Transverse colon (tissue), 4 donors: Measurements from ENCODE around the gene RAMP3. TPM values are rescaled to one million over a fixed set of nuclear protein-coding genes. Genes with fewer than 3 reads are reported as not detected.

Experiments
- DNase-seq: peaks from one replicate; pipeline ENCODE4 v3.0.0-alpha.2; 2019
- H3K27ac ChIP-seq, 4 donors: fragments of 200-600 bp; sonication (generic); 2 replicates each; pipeline ENCODE4 v1.5.1; 2016 to 2018; ENCODE audit warnings: inconsistent platforms in 4 of 4
- H3K27me3 ChIP-seq: fragments of 200-600 bp; sonication (generic); 2 replicates; pipeline ENCODE4 v1.5.1; 2017; ENCODE audit warnings: inconsistent platforms
- H3K36me3 ChIP-seq, 4 donors: fragments of 200-600 bp; sonication (generic); 2 replicates each; pipeline ENCODE4 v1.5.1; 2017 to 2019; ENCODE audit warnings: inconsistent platforms in 4 of 4
- H3K4me1 ChIP-seq, 4 donors: fragments of 200-600 bp; sonication (generic); 2 replicates each; pipeline ENCODE4 v1.5.1; 2017 to 2020; ENCODE audit warnings: inconsistent platforms in 4 of 4
- H3K4me3 ChIP-seq, 4 donors: fragments of 200-600 bp; sonication (generic); 1 replicate in 1 of 4; 2 replicates in 3 of 4; pipeline versions ENCODE4 v1.5.1 to v1.6.1; 2017 to 2019; ENCODE audit warnings: inconsistent platforms in 4 of 4
- H3K9me3 ChIP-seq, 2 donors: fragments of 200-600 bp; sonication (generic); 2 replicates each; pipeline ENCODE4 v1.5.1; 2017 to 2019; ENCODE audit warnings: inconsistent platforms in 2 of 2
- EP300 ChIP-seq: sonication (generic); formaldehyde crosslinking; IDR thresholded peaks from one replicate; pipeline ENCODE4 v1.6.1; 2017; ENCODE audit warnings: antibody characterized with exemption, low read depth
- POLR2A ChIP-seq: fragments of 450-650 bp; IDR thresholded peaks from one replicate; pipeline ENCODE4 v1.6.1; 2016; ENCODE audit warnings: antibody characterized with exemption, mild to moderate bottlenecking, moderate library complexity
- POLR2AphosphoS5 ChIP-seq, 3 donors: sonication (generic); formaldehyde crosslinking; IDR thresholded peaks; one replicate each; pipeline ENCODE4 v1.6.1; 2016; ENCODE audit warnings: antibody characterized with exemption in 3 of 3
- WGBS, 2 donors: methylation state at CpG; one replicate each; pipeline ENCODE4 v1.1.5; 2018; ENCODE audit warnings: low coverage in 1 of 2; 5-methylcytosine and 5-hydroxymethylcytosine counted together
- in situ Hi-C, 4 donors: fragments of 200-750 bp; cut with MboI; loops; one replicate each; pipeline versions ENCODE4 v1.15.0 to v1.15.1; 2017; ENCODE audit warnings: low sequenced_read_pairs in 3 of 4, low pct_ligation_motif_present in 1 of 4, low pct_unique_long_range_greater_than_20kb in 1 of 4
- intact Hi-C: fragments of 100-400 bp; cut with DNase I; formaldehyde crosslinking; loops from one replicate; pipeline ENCODE4 v1.15.1; 2023; ENCODE audit warnings: low total_unique reads
- total RNA-seq, 4 donors: library from RNA; depleted of rRNA; stranded (reverse); fragments of >200 nt; gene quantifications; one replicate each; pipeline ENCODE4 v1.1.0, GENCODE V29; 2016
- TF ChIP-seq, protein P1 (sequence below), 5 experiments: fragments of 200-600 bp in 3 of 5; fragments of 450-650 bp in 2 of 5; sonication (generic) in 3 of 5; IDR thresholded peaks; 1 replicate in 2 of 5; 2 replicates in 3 of 5; pipeline ENCODE4 v1.5.1; 2016 to 2017; ENCODE audit warnings: antibody characterized with exemption in 5 of 5, inconsistent platforms in 3 of 5, mild to moderate bottlenecking in 2 of 5, moderate library complexity in 1 of 5

Gene RAMP3
- total RNA-seq, 4 donors from 2014 or later: 6.4 to 25.1 (median 15.2) TPM

DNA sequence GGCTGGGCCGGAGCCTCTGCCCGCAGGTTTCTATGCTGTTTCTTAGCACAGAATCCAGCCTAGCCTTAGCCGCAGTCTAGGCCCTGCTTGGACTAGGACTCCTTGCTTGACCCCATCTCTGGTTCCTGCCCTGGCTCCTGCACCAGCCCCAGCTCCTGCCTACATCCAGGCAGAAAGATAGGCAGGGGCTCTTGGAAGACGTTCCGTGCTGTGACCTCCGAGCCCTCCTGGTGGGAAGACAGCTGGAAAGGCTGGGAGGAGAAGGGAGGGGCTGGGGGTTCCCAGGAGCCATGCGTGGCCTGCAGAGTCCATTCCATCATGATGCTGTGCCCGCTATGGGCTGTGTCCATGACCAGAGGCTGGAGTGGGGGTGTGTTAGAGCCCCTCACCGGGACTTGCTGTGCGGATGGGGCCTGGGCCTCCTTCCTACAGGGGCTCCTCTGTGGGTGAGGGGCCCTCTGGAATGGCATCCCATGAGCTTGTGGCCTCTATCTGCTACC is 26.2 kb downstream of the RAMP3 start:
- TF ChIP-seq, protein P1, sequence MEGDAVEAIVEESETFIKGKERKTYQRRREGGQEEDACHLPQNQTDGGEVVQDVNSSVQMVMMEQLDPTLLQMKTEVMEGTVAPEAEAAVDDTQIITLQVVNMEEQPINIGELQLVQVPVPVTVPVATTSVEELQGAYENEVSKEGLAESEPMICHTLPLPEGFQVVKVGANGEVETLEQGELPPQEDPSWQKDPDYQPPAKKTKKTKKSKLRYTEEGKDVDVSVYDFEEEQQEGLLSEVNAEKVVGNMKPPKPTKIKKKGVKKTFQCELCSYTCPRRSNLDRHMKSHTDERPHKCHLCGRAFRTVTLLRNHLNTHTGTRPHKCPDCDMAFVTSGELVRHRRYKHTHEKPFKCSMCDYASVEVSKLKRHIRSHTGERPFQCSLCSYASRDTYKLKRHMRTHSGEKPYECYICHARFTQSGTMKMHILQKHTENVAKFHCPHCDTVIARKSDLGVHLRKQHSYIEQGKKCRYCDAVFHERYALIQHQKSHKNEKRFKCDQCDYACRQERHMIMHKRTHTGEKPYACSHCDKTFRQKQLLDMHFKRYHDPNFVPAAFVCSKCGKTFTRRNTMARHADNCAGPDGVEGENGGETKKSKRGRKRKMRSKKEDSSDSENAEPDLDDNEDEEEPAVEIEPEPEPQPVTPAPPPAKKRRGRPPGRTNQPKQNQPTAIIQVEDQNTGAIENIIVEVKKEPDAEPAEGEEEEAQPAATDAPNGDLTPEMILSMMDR (IDR thresholded peaks at IDR 0.05): no peak
- TF ChIP-seq EP300: no peak
- no peak for TF ChIP-seq POLR2AphosphoS5 (IDR thresholded peaks at IDR 0.05)
- no peak for TF ChIP-seq POLR2A
- no peaks in the 10 kb centered on the region for H3K4me1 ChIP-seq
- H3K36me3 ChIP-seq: no peaks in the 10 kb centered on the region
- no peaks in the 10 kb centered on the region for H3K27me3 ChIP-seq
- H3K9me3 ChIP-seq: no peaks in the 10 kb centered on the region
- WGBS, 2 donors: 95% methylated on average over 7 of the region's 10 CpGs; no CpG with 5 or more reads in 1 of the 2 donors
- in situ Hi-C loops: no loop called here
- no peak for DNase-seq
- H3K27ac ChIP-seq: no peak overlapping the region
- no peak overlapping the region for H3K4me3 ChIP-seq
- intact Hi-C loops: no loop called here

DNA sequence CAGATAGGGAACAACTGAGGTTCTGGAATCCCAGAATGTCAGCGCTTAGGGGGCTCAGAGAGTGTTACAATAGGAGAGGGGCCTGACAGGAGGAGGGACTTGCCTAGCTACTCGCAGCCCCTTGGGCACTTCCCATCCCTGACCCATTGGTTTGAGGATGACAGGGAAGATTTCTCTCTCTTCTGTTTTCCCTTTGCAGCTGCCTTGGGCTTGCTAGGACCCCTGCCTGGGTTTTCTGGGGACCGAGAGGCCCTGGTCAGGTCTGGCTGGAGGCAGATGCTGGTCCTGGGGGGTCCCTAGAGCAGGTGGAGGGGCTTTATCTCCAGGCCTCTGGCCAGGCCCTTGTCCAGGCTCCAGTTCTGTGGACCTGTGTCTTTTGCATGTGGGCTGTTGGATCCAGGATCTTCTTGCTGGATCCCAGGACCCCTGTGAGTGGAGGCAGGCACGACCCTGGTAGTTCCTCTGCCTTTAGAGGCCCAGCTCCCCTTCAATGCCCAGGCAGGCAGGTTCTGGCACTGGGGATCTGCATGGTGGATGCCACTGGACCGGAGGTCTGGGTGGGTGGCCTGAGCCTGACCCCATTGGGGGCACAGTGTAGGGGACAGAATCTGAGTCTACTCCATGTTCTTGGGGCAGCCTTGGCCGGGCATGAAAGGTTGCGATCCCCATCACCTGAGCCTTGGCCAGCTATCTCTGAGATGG is 26.9 kb downstream of the RAMP3 start:
- Histone ChIP-seq H3K27ac (no peak overlapping the region), H3K9me3 (no peaks in the 10 kb centered on the region), H3K4me3 (no peak overlapping the region), H3K36me3 (no peaks in the 10 kb centered on the region), H3K27me3 (no peaks in the 10 kb centered on the region), H3K4me1 (no peaks in the 10 kb centered on the region)
- no peak for DNase-seq
- TF ChIP-seq POLR2A (no peak), POLR2AphosphoS5 (IDR thresholded peaks at IDR 0.05) (no peak), EP300 (no peak)
- TF ChIP-seq, protein P1 (IDR thresholded peaks at IDR 0.05): no peak
- intact Hi-C loops: no loop called here
- WGBS, 2 donors: 82% methylated on average over 7 of the region's 7 CpGs; no CpG with 5 or more reads in 1 of the 2 donors
- in situ Hi-C loops: no loop called here

DNA sequence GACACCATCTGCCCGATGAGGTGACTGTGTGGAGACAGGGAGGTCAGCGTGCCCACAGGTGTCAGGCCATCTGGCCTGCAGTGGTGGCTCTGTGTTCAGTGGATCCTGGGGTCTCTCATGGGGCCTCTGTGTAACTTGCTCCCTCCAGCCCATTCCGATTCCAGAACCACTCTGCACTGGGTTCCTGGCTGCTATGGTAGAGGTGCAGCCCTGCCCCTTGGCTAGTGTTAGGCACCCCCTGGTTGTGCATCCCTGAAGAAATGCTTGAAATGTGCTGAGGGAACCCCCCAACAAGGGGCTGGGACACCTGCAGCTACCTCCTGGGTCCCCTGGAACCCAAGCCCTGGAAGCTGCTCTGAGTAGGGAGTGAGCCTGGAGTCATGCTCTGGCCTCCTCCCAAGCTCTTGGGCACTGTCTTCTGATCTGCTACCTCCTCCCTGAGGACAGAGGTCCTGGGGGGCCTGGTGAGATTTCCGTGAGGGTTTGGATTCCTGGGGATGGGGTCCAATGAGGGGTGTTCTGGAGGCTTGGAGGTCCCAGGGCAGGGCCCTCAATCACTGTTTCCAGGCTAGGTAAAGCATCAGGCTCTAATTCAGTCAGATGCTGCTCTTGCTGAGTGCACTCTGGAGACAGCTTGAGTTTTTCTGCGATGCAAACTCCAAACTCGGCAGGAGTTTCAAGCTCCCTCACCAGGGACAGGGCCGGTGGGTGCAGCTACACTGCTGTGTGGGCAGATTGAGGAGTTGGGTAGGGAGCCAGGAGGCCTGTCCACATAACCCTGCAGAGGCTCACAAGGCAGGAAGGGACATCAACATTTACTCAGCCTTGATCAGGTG is 27.7 kb downstream of the RAMP3 start:
- Histone ChIP-seq H3K4me1 (no peaks in the 10 kb centered on the region), H3K27me3 (no peaks in the 10 kb centered on the region), H3K27ac (no peak overlapping the region), H3K4me3 (no peak overlapping the region), H3K36me3 (no peaks in the 10 kb centered on the region), H3K9me3 (no peaks in the 10 kb centered on the region)
- in situ Hi-C loops (no loop called here), intact Hi-C loops (no loop called here)
- DNase-seq: no peak
- 0 to 77% methylated on average over 1 to 7 of the region's 7 CpGs for WGBS, 2 donors
- TF ChIP-seq POLR2A: no peak
- TF ChIP-seq POLR2AphosphoS5 (IDR thresholded peaks at IDR 0.05): no peak
- TF ChIP-seq EP300: no peak
- TF ChIP-seq, protein P1 (IDR thresholded peaks at IDR 0.05): no peak

- Histone ChIP-seq H3K27me3 (no peaks in the 10 kb centered on the region), H3K36me3 (no peaks in the 10 kb centered on the region), H3K4me3 (no peak overlapping the region), H3K27ac (no peak overlapping the region), H3K4me1 (no peaks in the 10 kb centered on the region), H3K9me3 (no peaks in the 10 kb centered on the region)
- WGBS, 2 donors: 80 to 92% methylated on average over 3 of the region's 3 CpGs
- TF ChIP-seq, protein P1 (IDR thresholded peaks at IDR 0.05): no peak
- no peak for TF ChIP-seq POLR2AphosphoS5 (IDR thresholded peaks at IDR 0.05)
- no peak for TF ChIP-seq EP300
- no peak for TF ChIP-seq POLR2A
- in situ Hi-C loops: no loop called here
- intact Hi-C loops: no loop called here
- DNase-seq: no peak
These were observed 28.3 kb downstream of the RAMP3 start for GRCh38 chr7:45185864-45186250.
